ENCODE data around the gene AKAP6. TPM values are rescaled to one million over a fixed set of nuclear protein-coding genes. Genes with fewer than 3 reads are reported as not detected.

The AKAP6 gene
- total and polyA plus RNA-seq, 8 donors: 3.7 to 7.2 (median 6.0) TPM

GRCh38 chr14:32728526-32728925 is 399.4 kb downstream of the AKAP6 start:
- Histone ChIP-seq H3K36me3 (no peaks in the 10 kb centered on the region), H3K27ac (no peak overlapping the region), H3K27me3 (no peaks in the 10 kb centered on the region), H3K4me1 (no peaks in the 10 kb centered on the region), H3K9me3 (no peaks in the 10 kb centered on the region), H3K4me3 (no peak overlapping the region)
- ATAC-seq (no peak), DNase-seq (no peak)
- intact Hi-C loops (cut with DNase I): no loop called here
- no peak for TF ChIP-seq CTCF (IDR thresholded peaks at IDR 0.05)

- ATAC-seq: no peak
- no peaks in the 10 kb centered on the region for H3K9me3 ChIP-seq
- no peak for DNase-seq
- H3K4me1 ChIP-seq: no peaks in the 10 kb centered on the region
- no peak overlapping the region for H3K4me3 ChIP-seq
- intact Hi-C loops (cut with DNase I): no loop called here
- no peak for TF ChIP-seq CTCF (IDR thresholded peaks at IDR 0.05)
- H3K36me3 ChIP-seq: no peaks in the 10 kb centered on the region
- H3K27ac ChIP-seq: no peak overlapping the region
- no peaks in the 10 kb centered on the region for H3K27me3 ChIP-seq
Measured at GRCh38 chr14:32728976-32729375, 399.9 kb downstream of the AKAP6 start.

GRCh38 chr14:32731249-32731648 is 402.2 kb downstream of the AKAP6 start:
- TF ChIP-seq CTCF (IDR thresholded peaks at IDR 0.05): no peak
- DNase-seq (no peak), ATAC-seq (no peak)
- intact Hi-C loops (cut with DNase I): no loop called here
- Histone ChIP-seq H3K27me3 (no peaks in the 10 kb centered on the region), H3K36me3 (no peaks in the 10 kb centered on the region), H3K4me1 (no peaks in the 10 kb centered on the region), H3K9me3 (no peaks in the 10 kb centered on the region), H3K4me3 (no peak overlapping the region), H3K27ac (no peak overlapping the region)

- no peaks in the 10 kb centered on the region for H3K4me1 ChIP-seq
- intact Hi-C loops (cut with DNase I): no loop called here
Measured at GRCh38 chr14:32733015-32733414, 403.9 kb downstream of the AKAP6 start.

GRCh38 chr14:32734261-32734660 is 405.2 kb downstream of the AKAP6 start:
- no peak for DNase-seq
- H3K27me3 ChIP-seq: no peaks in the 10 kb centered on the region
- no peak for TF ChIP-seq CTCF (IDR thresholded peaks at IDR 0.05)
- no peak overlapping the region for H3K27ac ChIP-seq
- H3K36me3 ChIP-seq: no peaks in the 10 kb centered on the region
- H3K9me3 ChIP-seq: no peaks in the 10 kb centered on the region
- ATAC-seq: no peak
- H3K4me3 ChIP-seq: no peak overlapping the region
- intact Hi-C loops (cut with DNase I): no loop called here
- no peaks in the 10 kb centered on the region for H3K4me1 ChIP-seq

More at GRCh38 chr14:32733015-32733414, 403.9 kb downstream of the AKAP6 start:
- DNase-seq (no peak), ATAC-seq (no peak)
- H3K4me3 ChIP-seq: no peak overlapping the region
- H3K9me3 ChIP-seq: no peaks in the 10 kb centered on the region
- no peak for TF ChIP-seq CTCF (IDR thresholded peaks at IDR 0.05)
- no peak overlapping the region for H3K27ac ChIP-seq
- H3K27me3 ChIP-seq: no peaks in the 10 kb centered on the region
- H3K36me3 ChIP-seq: no peaks in the 10 kb centered on the region
